Right lobe of liver (tissue), 5 donors: ENCODE data around the gene VPS36. TPM values are rescaled to one million over a fixed set of nuclear protein-coding genes. Genes with fewer than 3 reads are reported as not detected.

Experiments
- small RNA-seq, 2 experiments: library from RNA; depleted of rRNA; stranded (forward); fragments of <200 nt; gene quantifications; one replicate each; pipeline ENCODE3, GENCODE V24; 2016
- total RNA-seq, 6 experiments: library from RNA; depleted of rRNA in 2 of 6; stranded (reverse); fragments of >200 nt in 2 of 6; fragmentation: NEBNext Ultra II Directional in 3 of 6; extraction: Animal tissue kit (Norgen Biotek cat#: 25700) in 3 of 6; gene quantifications; one replicate each; pipeline versions ENCODE4 v1.1.0 to v1.2.4, GENCODE V29; 2016 to 2023
- donor health status: DM: no; HTN: no; CAD: no.
- donor health status: DM: no; HTN: no; CAD: no.
- donor health status: DM: no; HTN: yes; CAD: no.
- donor health status: DM: no; HTN: yes; CAD: no.

Gene VPS36
- total RNA-seq, 6 experiments from 2014 or later = 14.6 to 25.7 (median 21.5) TPM

Small RNA genes lying within 50 kb of the gene (small RNA-seq; reads per million reads assigned to genes)
- 0 to 0.13 reads per million in 2 experiments for gene RNY4P24

Other genes starting within 250 kb of the VPS36 start
- 1 to 10 TPM in 5 of 6 experiments, under 1 TPM in 1; 0.95 to 2.3 (median 1.5) TPM for gene THSD1, start 44.5 kb downstream of the VPS36 start, total RNA-seq
- 1 to 10 TPM; 2.1 to 7.2 (median 4.3) TPM for gene CKAP2, start 4.8 kb upstream of the VPS36 start, total RNA-seq
- 1 to 10 TPM in 5 of 6 experiments, under 1 TPM in 1; 0.31 to 1.9 (median 1.2) TPM for gene HNRNPA1L2, start 191.8 kb upstream of the VPS36 start, total RNA-seq
- 10 to 100 TPM; 15.4 to 29.3 (median 23.9) TPM for gene SUGT1, start 202.2 kb upstream of the VPS36 start, total RNA-seq